ENCODE results near the gene PARD6G.
"Not testable (repeated sequence)": the region's sequence is repeated elsewhere in the genome, so short reads cannot be mapped to it uniquely, and the experiment has no call there.

Gene PARD6G, protein sequence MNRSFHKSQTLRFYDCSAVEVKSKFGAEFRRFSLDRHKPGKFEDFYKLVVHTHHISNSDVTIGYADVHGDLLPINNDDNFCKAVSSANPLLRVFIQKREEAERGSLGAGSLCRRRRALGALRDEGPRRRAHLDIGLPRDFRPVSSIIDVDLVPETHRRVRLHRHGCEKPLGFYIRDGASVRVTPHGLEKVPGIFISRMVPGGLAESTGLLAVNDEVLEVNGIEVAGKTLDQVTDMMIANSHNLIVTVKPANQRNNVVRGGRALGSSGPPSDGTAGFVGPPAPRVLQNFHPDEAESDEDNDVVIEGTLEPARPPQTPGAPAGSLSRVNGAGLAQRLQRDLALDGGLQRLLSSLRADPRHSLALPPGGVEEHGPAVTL

GRCh38 chr18:80247393-80247841 is at the start of gene PARD6G:
Gene PARD6G (minus strand): TSS chr18:80247514. CDS start chr18:80247348, 166 bp downstream.
- DNase-seq (ENCODE audit: low spot score): peak; percentile 32

DNA sequence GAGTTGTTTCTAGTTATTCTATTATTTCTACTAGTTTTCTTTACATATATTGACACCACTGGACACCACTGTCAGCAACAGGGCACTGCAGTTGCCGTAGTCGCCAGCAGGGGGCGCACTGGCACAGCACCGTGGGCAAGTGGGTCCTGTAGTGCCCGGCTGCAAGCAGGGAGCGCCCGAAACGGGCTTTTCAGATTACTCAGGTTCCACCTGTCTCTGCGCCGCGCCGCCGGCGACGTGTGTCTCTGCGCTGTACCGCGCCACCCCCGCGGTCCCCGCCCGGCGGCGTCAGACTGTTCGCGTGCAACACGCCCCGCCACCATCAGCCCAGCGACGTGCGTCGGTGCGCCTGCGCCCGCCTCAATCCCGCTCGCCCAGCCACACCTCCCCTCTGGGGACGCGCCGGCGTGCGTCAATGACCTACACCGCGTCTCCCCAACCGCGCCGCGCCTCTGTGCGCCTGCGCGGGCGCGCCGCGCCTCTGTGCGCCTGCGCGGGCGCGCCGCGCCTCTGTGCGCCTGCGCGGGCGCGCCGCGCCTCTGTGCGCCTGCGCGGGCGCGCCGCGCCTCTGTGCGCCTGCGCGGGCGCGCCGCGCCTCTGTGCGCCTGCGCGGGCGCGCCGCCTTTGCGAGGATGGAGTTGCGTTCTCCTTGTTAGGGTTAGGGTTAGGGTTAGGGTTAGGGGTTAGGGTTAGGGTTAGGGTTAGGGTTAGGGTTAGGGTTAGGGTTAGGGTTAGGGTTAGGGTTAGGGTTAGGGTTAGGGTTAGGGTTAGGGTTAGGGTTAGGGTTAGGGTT is 15.1 kb upstream of the PARD6G start:
- DNase-seq (ENCODE audit: low spot score): not testable (repeated sequence)

DNA sequence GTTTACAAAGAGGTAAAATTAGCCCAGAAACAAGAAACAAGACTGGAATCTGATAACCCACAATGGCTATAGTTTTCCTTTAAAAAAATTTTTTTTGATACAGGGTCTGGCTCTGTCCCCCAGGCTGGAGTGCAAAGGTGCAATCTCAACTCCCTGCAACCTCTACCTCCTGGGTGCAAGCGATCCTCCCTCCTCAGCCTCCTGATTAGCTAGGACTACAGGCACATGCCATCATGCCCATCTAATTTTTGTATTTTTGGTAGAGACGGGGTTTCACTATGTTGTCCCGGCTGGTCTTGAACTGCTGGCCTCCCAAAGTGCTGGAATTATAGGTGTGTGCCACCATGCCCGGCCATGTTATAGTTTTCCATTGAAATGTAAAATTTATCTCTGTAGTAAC is 12.3 kb upstream of the PARD6G start:
- no peak for DNase-seq (ENCODE audit: low spot score)

DNA sequence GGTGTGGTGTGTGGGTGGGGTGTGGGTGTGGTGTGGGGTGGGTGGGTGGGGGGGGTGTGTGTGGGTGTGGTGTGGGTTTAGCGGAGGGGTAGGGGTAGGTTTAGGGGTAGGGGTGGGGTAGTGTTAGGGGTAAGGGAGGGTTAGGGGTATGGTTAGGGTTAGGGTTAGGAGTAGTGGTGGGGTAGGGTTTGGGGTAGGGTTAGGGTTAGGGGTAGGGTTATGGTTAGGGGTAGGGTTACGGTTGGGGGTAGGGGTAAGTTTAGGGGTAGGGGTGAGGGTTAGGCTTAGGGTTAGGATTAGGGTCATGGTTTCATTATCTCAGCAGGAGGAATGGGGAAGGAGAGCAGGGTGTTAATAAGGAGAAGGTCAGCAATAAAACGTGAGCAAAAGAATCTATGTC is 11.3 kb upstream of the PARD6G start:
- no peak for DNase-seq (ENCODE audit: low spot score)

DNA sequence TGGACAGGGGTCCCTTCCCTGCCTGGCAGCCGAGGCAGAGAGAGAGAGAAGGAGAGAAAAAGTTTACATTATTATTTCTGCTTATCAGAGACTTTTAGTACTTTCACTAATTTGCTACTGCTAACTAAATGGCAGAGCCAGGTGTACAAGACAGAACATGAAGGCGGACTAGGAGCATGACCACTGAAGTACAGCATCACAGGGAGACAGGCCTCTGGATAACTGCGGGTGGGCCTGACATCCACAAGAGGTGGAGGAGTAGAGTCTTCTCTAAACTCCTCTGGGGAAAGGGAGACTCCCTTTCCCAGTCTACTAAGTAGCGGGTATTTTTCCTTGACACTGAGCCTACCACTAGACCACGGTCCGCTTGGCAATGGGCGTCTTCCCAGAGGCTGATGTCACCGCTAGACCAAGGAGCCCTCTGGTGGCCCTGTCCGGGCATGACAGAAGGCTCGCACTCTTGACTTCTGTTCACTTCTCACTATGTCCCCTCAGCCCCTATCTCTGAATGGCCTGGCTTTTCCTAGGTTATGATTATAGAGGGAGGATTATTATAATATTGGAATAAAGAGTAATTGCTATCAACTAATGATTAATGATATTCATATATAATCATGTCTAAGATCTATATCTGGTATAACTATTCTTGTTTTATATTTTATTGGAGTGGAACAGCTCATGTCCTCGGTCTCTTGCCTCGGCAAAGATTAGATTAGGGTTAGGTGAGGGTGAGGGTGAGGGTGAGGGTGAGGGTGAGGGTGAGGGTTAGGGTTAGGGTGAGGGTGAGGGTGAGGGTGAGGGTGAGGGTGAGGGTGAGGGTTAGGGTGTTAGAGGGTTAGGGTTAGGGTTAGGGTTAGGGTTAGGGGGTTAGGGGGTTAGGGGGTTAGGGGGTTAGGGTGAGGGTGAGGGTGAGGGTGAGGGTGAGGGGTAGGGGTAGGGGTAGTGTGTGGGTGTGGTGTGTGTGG is 10.5 kb upstream of the PARD6G start:
- DNase-seq (ENCODE audit: low spot score): peak; percentile 20

DNA sequence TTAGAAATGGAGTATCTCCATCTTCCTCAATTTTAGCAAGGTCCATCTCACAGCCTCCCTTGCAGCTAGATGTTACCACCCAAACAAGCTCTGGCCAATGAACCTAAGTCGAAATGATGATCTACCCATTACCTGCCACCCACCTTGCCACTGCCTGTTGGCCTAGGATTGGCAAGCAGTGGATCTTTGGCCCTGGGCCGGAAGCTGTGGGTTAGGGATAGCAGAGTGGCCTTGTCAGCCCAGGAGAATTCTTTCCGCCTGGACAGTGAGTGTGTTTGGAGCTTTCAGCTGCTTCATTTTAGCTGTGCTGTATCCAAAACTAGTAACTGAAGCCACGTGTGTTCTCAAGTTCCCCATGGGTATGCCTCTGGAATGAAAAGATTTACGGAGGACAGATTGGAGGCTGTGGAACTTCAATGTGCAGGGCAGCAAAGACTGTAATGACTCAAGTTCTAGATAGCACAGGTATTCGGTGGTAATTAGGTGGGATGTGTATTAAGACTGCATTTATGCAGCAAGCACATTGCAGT is 7.7 kb upstream of the PARD6G start:
- no peak for DNase-seq (ENCODE audit: low spot score)

DNA sequence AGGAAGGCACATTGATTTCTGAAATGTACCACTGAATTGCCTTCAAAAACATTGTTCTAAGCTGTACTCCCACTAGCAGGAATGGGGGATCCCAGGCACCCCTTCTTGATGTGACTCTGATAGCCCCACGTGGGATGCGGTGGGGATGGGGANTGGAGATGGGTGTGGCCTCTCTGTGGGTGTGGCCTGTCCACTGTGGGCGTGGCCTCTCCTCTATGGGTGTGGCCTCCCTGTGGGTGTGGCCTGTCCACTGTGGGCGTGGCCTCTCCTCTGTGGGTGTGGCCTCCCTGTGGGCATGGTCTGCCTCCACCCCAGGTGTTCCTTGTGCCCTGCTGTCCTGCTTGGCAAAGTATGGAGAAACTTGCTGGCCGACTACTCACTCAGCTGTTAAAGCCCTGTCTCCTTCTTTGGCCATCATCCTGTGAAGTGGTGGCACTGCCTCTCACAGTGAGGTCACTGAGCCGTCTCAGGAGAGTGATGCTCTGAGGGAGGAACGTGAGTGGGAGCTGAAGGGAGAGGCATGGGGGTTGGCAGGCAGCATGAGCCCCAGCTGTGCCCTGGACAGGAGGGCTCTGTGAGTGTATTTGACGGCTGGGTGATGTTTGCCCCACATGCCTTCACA is 6.7 kb upstream of the PARD6G start:
- DNase-seq (ENCODE audit: low spot score): no peak

GRCh38 chr18:80253236-80253635 is 5.9 kb upstream of the PARD6G start:
- DNase-seq (ENCODE audit: low spot score): no peak

GRCh38 chr18:80252136-80252535 is 4.8 kb upstream of the PARD6G start:
- no peak for DNase-seq (ENCODE audit: low spot score)

- no peak for DNase-seq (ENCODE audit: low spot score)
Measured at GRCh38 chr18:80251700-80252099, 4.4 kb upstream of the PARD6G start.

DNA sequence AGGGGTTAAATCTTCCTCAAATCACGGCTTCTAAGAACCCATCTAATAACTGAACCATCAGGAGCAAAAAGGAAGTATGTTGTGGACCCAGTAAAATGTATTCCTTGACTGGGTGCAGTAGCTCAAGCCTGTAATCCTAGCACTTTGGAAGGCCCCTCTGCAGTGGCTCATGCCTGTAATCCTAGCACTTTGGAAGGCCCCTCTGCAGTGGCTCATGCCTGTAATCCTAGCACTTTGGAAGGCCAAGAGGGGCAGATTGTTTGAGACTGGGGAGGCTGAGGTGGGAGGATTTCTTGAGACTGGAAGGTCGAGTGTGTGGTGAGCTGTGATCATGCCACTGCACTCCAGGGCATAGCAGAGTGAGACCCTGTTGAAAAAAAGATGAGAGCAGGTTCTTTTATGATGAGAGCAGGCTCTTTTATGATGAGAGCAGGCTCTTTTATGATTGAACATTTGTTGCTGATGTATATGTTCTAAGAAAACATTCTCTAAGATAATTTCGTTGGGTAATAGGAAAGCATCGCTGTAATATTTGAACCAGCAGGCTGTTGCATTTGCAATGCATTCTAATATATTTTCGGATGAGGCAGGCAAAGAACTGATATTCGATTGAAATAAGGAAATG is 3.5 kb upstream of the PARD6G start:
- no peak for DNase-seq (ENCODE audit: low spot score)

DNA sequence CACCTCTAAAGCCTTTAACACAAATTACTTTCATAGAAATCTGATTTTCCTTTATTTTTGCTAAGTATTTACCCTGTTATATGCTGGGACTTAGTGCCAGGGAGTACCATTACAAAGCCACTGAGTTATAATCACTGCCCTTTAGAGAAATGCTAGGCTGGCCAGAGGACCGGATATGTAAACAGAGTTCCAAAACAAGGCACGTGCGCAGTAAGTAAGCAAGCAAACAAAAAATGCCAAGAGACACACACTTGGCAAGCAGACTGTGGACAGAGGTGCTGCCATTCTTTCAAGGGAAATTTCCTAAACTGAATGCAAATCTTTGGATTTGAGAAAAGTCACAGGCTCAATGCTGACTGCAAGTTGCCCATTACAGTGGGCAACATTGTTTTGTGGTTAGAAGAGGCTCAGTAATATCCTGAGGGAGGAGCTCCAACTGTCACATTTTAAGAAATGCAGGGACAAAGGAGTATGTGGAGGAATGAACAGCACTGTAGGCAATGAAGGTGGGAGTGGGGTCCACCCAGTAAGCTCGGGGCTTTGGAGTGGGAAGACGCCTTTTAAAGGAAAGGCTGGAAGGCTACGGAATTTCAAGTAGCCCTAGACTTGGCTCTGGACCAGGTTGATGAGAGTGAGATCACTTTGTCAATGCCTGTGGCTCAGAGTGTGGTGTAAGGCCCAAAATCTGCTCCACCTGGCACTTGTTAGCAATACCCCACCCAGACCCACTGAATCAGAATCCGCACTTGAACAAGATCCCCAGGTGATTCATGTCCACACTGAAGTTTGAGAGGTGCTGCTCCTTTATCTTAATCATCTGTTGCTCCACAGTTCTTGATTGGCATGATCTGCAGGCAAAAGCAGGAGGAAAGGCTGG is 2.1 kb upstream of the PARD6G start:
- DNase-seq (ENCODE audit: low spot score): no peak

DNA sequence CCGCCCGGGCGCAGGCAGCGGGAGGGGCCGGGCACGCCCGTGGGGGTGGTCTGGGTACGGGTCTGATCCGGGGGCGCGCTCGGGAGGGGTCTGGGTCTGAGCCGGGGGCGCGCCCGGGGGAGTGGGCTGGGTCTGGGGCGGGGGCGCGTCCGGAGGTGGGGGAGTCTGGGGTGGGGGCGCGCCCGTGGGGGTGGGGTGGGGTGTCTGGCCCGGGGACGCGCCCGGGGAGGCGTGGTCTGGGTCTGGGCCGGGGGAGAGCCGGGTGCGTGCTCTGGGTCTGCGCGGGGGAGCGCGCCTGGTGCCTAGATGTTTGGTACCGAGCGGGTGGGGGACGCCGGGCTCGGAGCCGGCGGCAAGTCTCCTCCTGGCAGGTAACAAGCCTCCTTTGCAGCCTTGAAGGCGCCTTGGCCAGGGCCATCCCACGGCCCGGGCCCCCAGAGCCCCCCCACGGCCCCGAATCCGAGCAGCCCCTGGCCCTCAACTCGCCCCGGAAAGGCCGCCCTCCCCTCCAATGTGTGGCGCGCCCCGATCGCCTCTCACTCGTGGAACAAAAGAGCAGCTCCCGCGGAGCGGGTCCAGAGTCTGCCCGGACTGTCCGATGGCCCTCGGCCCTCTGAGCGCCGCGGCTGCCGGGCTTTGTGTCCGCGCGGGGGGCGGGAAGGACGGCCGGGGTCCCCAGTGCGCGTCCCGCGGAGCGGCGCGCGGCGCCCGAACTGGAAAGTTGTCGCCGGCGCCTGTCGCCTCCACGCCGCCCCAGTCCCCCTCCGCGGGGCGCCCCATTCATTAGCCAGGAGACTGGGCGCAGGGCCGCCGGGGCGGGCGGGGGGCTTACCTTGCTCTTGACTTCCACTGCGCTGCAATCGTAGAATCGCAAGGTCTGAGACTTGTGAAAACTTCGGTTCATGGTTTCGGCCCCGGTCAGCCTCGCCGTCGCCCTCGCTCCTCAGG is 595 bp downstream of the PARD6G start:
- DNase-seq (ENCODE audit: low spot score): no peak

DNA sequence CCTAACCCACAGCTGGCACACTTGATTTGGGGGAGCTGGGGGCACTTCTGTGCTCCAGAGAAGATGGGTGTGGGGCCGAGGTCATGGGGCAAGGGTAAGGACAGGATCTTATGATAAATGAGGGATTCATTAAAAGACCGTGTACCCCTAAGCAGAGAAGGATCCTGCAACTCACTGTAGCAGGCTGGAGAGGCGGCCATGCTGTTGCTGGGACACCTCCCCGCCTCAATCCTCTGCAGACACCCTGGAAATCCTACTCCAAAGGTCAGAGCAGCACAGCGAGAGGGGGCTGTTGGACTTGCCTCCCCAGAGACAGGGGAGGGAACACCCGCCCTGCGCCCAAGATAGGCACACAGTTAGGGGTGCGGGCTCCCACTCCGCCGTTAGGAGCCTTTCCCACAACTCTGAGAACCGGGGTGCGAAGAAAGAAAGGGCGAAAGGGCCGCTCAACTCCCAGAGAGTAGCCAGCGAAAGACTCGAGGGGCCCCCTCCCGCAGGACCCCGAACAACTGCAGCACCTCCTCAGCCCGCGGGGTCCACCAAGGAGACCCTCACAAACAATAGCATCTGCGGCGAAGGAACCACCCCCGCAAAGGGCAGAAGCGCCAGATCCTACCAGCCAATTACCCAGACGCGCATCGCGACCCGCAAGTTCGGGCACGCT is 1.4 kb downstream of the PARD6G start:
- DNase-seq (ENCODE audit: low spot score): no peak

- DNase-seq (ENCODE audit: low spot score): no peak
Measured at GRCh38 chr18:80244956-80245730, 2.2 kb downstream of the PARD6G start.

DNA sequence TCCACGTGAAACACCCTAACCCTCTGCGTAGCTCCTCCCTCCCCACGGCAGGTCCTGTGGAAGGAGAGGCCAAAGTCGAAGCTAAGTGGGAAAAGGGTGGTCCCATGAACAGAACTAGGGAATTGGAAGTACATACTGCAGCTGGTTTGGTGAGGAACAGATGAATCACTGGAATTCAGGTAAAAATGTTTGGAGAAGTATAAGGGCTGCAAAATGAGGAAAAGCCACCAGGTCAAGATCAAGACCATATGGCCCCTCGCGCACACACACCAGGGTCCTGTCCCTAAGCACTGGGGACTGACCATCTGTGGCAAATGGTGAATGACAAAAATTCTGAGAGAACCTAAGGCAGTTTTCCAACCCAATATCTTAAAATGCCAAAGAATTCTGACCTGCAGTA is 3.1 kb downstream of the PARD6G start:
- DNase-seq (ENCODE audit: low spot score): no peak

DNA sequence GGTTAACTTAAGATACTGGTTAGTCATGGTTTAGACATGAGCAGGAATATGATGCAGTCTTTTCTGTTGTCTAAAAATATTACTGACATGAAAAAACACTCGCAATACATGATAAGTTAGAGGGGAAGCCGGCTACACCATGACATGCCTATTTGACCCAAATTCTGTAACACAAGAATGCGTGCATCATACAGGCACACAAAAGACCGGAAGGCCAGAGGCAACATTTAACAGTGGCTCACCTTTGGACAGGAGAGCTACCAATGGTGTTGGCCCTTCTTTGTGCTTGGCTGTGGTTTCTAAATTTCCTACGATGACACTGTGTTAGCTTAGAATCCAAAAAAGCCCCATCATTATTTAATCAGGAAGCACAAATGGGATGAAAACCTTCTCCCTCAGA is 4.1 kb downstream of the PARD6G start:
- DNase-seq (ENCODE audit: low spot score): no peak
